ENCODE data around the gene CCK.
"Not testable (repeated sequence)": the region's sequence is repeated elsewhere in the genome, so short reads cannot be mapped to it uniquely, and the experiment has no call there.

The CCK gene

GRCh38 chr3:42290966-42291714, 25.2 kb upstream of the CCK start:
- DNase-seq, result no peak
- H3K27ac ChIP-seq, result no peak overlapping the region
- no peaks in the 10 kb centered on the region for H3K27me3 ChIP-seq (replicated peaks)
- in situ Hi-C loops (cut with HindIII; ENCODE audit: low pct_ligation_motif_present, low sequenced_read_pairs), result no loop called here
- no peaks in the 10 kb centered on the region for H3K36me3 ChIP-seq (replicated peaks)
- no peak overlapping the region for H3K4me3 ChIP-seq (ENCODE audit: low read depth, low read length)
- TF ChIP-seq CTCF (IDR thresholded peaks at IDR 0.05; ENCODE audit: low read depth, low read length, missing control alignments), result no peak

- no peaks in the 10 kb centered on the region for H3K27me3 ChIP-seq (replicated peaks)
- no peaks in the 10 kb centered on the region for H3K36me3 ChIP-seq (replicated peaks)
- H3K4me3 ChIP-seq (ENCODE audit: low read depth, low read length), result no peak overlapping the region
- no peak for DNase-seq
- in situ Hi-C loops (cut with HindIII; ENCODE audit: low pct_ligation_motif_present, low sequenced_read_pairs), result no loop called here
- no peak overlapping the region for H3K27ac ChIP-seq
- TF ChIP-seq CTCF (IDR thresholded peaks at IDR 0.05; ENCODE audit: low read depth, low read length, missing control alignments), result no peak
Observed at GRCh38 chr3:42289026-42289425, 23.0 kb upstream of the CCK start.

- Histone ChIP-seq H3K36me3 (replicated peaks) (no peaks in the 10 kb centered on the region), H3K27ac (no peak overlapping the region), H3K4me3 (ENCODE audit: low read depth, low read length) (no peak overlapping the region), H3K27me3 (replicated peaks) (no peaks in the 10 kb centered on the region)
- in situ Hi-C loops (cut with HindIII; ENCODE audit: low pct_ligation_motif_present, low sequenced_read_pairs), result no loop called here
- TF ChIP-seq CTCF (IDR thresholded peaks at IDR 0.05; ENCODE audit: low read depth, low read length, missing control alignments), result no peak
- DNase-seq, result no peak
Observed at GRCh38 chr3:42288385-42288784, 22.4 kb upstream of the CCK start.

GRCh38 chr3:42287423-42287822, 21.4 kb upstream of the CCK start:
- in situ Hi-C loops (cut with HindIII; ENCODE audit: low pct_ligation_motif_present, low sequenced_read_pairs); H3K4me3 ChIP-seq (ENCODE audit: low read depth, low read length); DNase-seq; H3K27me3 ChIP-seq (replicated peaks); H3K36me3 ChIP-seq (replicated peaks); H3K27ac ChIP-seq: not testable (repeated sequence)

GRCh38 chr3:42277676-42278075, 11.7 kb upstream of the CCK start:
- no peak for DNase-seq
- in situ Hi-C loops (cut with HindIII; ENCODE audit: low pct_ligation_motif_present, low sequenced_read_pairs), result no loop called here
- H3K36me3 ChIP-seq (replicated peaks), result no peaks in the 10 kb centered on the region
- H3K27ac ChIP-seq, result no peak overlapping the region
- no peak for TF ChIP-seq CTCF (IDR thresholded peaks at IDR 0.05; ENCODE audit: low read depth, low read length, missing control alignments)
- no peaks in the 10 kb centered on the region for H3K27me3 ChIP-seq (replicated peaks)
- H3K4me3 ChIP-seq (ENCODE audit: low read depth, low read length), result no peak overlapping the region

- H3K36me3 ChIP-seq (replicated peaks), result no peaks in the 10 kb centered on the region
- TF ChIP-seq CTCF (IDR thresholded peaks at IDR 0.05; ENCODE audit: low read depth, low read length, missing control alignments), result no peak
- H3K4me3 ChIP-seq (ENCODE audit: low read depth, low read length), result no peak overlapping the region
- H3K27me3 ChIP-seq (replicated peaks), result no peaks in the 10 kb centered on the region
- DNase-seq, result no peak
- in situ Hi-C loops (cut with HindIII; ENCODE audit: low pct_ligation_motif_present, low sequenced_read_pairs), result no loop called here
- no peak overlapping the region for H3K27ac ChIP-seq
Observed at GRCh38 chr3:42276141-42277132, 10.5 kb upstream of the CCK start.

Data from brain microvascular endothelial cell (primary cell).